Measurements from ENCODE around the gene MXRA5. TPM values are rescaled to one million over a fixed set of nuclear protein-coding genes. Genes with fewer than 3 reads are reported as not detected.

Gene MXRA5, protein sequence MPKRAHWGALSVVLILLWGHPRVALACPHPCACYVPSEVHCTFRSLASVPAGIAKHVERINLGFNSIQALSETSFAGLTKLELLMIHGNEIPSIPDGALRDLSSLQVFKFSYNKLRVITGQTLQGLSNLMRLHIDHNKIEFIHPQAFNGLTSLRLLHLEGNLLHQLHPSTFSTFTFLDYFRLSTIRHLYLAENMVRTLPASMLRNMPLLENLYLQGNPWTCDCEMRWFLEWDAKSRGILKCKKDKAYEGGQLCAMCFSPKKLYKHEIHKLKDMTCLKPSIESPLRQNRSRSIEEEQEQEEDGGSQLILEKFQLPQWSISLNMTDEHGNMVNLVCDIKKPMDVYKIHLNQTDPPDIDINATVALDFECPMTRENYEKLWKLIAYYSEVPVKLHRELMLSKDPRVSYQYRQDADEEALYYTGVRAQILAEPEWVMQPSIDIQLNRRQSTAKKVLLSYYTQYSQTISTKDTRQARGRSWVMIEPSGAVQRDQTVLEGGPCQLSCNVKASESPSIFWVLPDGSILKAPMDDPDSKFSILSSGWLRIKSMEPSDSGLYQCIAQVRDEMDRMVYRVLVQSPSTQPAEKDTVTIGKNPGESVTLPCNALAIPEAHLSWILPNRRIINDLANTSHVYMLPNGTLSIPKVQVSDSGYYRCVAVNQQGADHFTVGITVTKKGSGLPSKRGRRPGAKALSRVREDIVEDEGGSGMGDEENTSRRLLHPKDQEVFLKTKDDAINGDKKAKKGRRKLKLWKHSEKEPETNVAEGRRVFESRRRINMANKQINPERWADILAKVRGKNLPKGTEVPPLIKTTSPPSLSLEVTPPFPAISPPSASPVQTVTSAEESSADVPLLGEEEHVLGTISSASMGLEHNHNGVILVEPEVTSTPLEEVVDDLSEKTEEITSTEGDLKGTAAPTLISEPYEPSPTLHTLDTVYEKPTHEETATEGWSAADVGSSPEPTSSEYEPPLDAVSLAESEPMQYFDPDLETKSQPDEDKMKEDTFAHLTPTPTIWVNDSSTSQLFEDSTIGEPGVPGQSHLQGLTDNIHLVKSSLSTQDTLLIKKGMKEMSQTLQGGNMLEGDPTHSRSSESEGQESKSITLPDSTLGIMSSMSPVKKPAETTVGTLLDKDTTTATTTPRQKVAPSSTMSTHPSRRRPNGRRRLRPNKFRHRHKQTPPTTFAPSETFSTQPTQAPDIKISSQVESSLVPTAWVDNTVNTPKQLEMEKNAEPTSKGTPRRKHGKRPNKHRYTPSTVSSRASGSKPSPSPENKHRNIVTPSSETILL (N-terminal part only)
- total RNA-seq (2014; rRNA removed; shearing (Covaris generic); ENCODE audit: low replicate concordance), result not detected in 2 replicates

GRCh38 chrX:3346501-3347259 lies at the start of gene MXRA5:
Gene MXRA5, minus strand, starts transcription at chrX:3346652. Its CDS starts 2,819 bp downstream, at chrX:3343833.
- H3K36me3 ChIP-seq (ENCODE audit: insufficient read depth, low read length), result no peaks in the 10 kb centered on the region
- no peak for DNase-seq
- H2AFZ ChIP-seq (ENCODE audit: low read length), result no peak within 1 kb of the TSS
- H3K9me3 ChIP-seq (ENCODE audit: low read length), result no peaks in the 10 kb centered on the region; the same call in 1 of the 2 replicates
- H3K27me3 ChIP-seq (ENCODE audit: low read length), result no peaks in the 10 kb centered on the region
- no peaks in the 10 kb centered on the region for H4K20me1 ChIP-seq (ENCODE audit: insufficient read depth, low read depth, low read length)
- no peaks in the 10 kb centered on the region for H3K9me2 ChIP-seq (replicated peaks; ENCODE audit: insufficient read depth, low read length)
- no peaks in the 10 kb centered on the region for H3K4me1 ChIP-seq (ENCODE audit: low read length)
- no peak within 1 kb of the TSS for H3K27ac ChIP-seq (ENCODE audit: low read length)
- H3K9ac ChIP-seq (ENCODE audit: low read length), result no peak within 1 kb of the TSS
- H3K4me2 ChIP-seq (ENCODE audit: low read depth, low read length, poor library complexity, severe bottlenecking), result no peak within 1 kb of the TSS
- H3K79me2 ChIP-seq (ENCODE audit: low read length), result no peaks in the 10 kb centered on the region
- H3K4me3 ChIP-seq (ENCODE audit: low read length), result no peak within 1 kb of the TSS

GRCh38 chrX:3393581-3394111 lies 47.2 kb upstream of the MXRA5 start:
- H3K4me1 ChIP-seq (ENCODE audit: low read length), result no peaks in the 10 kb centered on the region
- H3K27ac ChIP-seq (ENCODE audit: low read length), result no peak overlapping the region
- H3K4me2 ChIP-seq (ENCODE audit: low read depth, low read length, poor library complexity, severe bottlenecking), result no peak overlapping the region
- DNase-seq, result no peak
- H3K36me3 ChIP-seq (ENCODE audit: insufficient read depth, low read length), result no peaks in the 10 kb centered on the region
- H3K9ac ChIP-seq (ENCODE audit: low read length), result no peak overlapping the region
- H3K79me2 ChIP-seq (ENCODE audit: low read length), result no peaks in the 10 kb centered on the region
- H2AFZ ChIP-seq (ENCODE audit: low read length), result no peak overlapping the region
- H3K9me3 ChIP-seq (ENCODE audit: low read length), result no peaks in the 10 kb centered on the region
- no peak overlapping the region for H3K4me3 ChIP-seq (ENCODE audit: low read length)
- H3K9me2 ChIP-seq (replicated peaks; ENCODE audit: insufficient read depth, low read length), result no peaks in the 10 kb centered on the region
- no peaks in the 10 kb centered on the region for H4K20me1 ChIP-seq (ENCODE audit: insufficient read depth, low read depth, low read length)
- H3K27me3 ChIP-seq (ENCODE audit: low read length), result no peaks in the 10 kb centered on the region

DNA sequence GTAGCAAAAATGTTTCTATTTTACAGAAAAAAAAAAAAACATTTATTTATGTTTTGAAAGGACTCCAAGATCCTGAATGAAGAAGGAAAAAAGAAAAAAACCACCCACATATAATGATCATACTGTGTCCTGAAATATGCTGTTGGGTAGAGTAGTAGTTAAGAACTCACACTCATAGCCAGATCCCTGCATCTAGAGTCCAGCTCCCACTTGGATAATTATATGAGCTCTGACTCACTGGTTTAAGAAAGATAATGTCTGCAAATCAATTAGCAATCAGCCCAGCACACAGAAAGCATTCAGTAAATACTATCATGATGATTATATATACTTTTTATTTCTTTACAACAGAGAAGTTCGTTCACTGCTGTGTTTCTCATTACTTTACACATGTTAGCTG lies 46.7 kb upstream of the MXRA5 start:
- H3K36me3 ChIP-seq (ENCODE audit: insufficient read depth, low read length), result no peaks in the 10 kb centered on the region
- no peaks in the 10 kb centered on the region for H4K20me1 ChIP-seq (ENCODE audit: insufficient read depth, low read depth, low read length)
- H3K4me1 ChIP-seq (ENCODE audit: low read length), result no peaks in the 10 kb centered on the region
- H3K9me3 ChIP-seq (ENCODE audit: low read length), result no peaks in the 10 kb centered on the region
- no peak overlapping the region for H3K27ac ChIP-seq (ENCODE audit: low read length)
- no peak for DNase-seq
- no peak overlapping the region for H3K9ac ChIP-seq (ENCODE audit: low read length)
- H3K4me2 ChIP-seq (ENCODE audit: low read depth, low read length, poor library complexity, severe bottlenecking), result no peak overlapping the region
- no peak overlapping the region for H2AFZ ChIP-seq (ENCODE audit: low read length)
- H3K4me3 ChIP-seq (ENCODE audit: low read length), result no peak overlapping the region
- H3K79me2 ChIP-seq (ENCODE audit: low read length), result no peaks in the 10 kb centered on the region
- H3K27me3 ChIP-seq (ENCODE audit: low read length), result no peaks in the 10 kb centered on the region
- H3K9me2 ChIP-seq (replicated peaks; ENCODE audit: insufficient read depth, low read length), result no peaks in the 10 kb centered on the region

GRCh38 chrX:3388457-3388856 lies 42.0 kb upstream of the MXRA5 start:
- Histone ChIP-seq H3K27ac (ENCODE audit: low read length) (no peak overlapping the region), H3K4me1 (ENCODE audit: low read length) (no peaks in the 10 kb centered on the region), H2AFZ (ENCODE audit: low read length) (no peak overlapping the region), H3K9me3 (ENCODE audit: low read length) (no peaks in the 10 kb centered on the region), H3K9me2 (replicated peaks; ENCODE audit: insufficient read depth, low read length) (no peaks in the 10 kb centered on the region), H3K4me2 (ENCODE audit: low read depth, low read length, poor library complexity, severe bottlenecking) (no peak overlapping the region), H3K4me3 (ENCODE audit: low read length) (no peak overlapping the region), H3K36me3 (ENCODE audit: insufficient read depth, low read length) (no peaks in the 10 kb centered on the region), H3K27me3 (ENCODE audit: low read length) (no peaks in the 10 kb centered on the region), H3K9ac (ENCODE audit: low read length) (no peak overlapping the region), H4K20me1 (ENCODE audit: insufficient read depth, low read depth, low read length) (no peaks in the 10 kb centered on the region), H3K79me2 (ENCODE audit: low read length) (no peaks in the 10 kb centered on the region)
- DNase-seq, result no peak

- Histone ChIP-seq H3K4me3 (ENCODE audit: low read length) (no peak overlapping the region), H3K4me1 (ENCODE audit: low read length) (no peaks in the 10 kb centered on the region), H3K36me3 (ENCODE audit: insufficient read depth, low read length) (no peaks in the 10 kb centered on the region), H3K9me2 (replicated peaks; ENCODE audit: insufficient read depth, low read length) (no peaks in the 10 kb centered on the region), H3K27ac (ENCODE audit: low read length) (no peak overlapping the region), H3K9ac (ENCODE audit: low read length) (no peak overlapping the region), H3K4me2 (ENCODE audit: low read depth, low read length, poor library complexity, severe bottlenecking) (no peak overlapping the region), H4K20me1 (ENCODE audit: insufficient read depth, low read depth, low read length) (no peaks in the 10 kb centered on the region), H3K79me2 (ENCODE audit: low read length) (no peaks in the 10 kb centered on the region), H3K9me3 (ENCODE audit: low read length) (no peaks in the 10 kb centered on the region), H3K27me3 (ENCODE audit: low read length) (no peaks in the 10 kb centered on the region), H2AFZ (ENCODE audit: low read length) (no peak overlapping the region)
- DNase-seq, result no peak
These were observed 37.9 kb upstream of the MXRA5 start for GRCh38 chrX:3384327-3384726.

DNA sequence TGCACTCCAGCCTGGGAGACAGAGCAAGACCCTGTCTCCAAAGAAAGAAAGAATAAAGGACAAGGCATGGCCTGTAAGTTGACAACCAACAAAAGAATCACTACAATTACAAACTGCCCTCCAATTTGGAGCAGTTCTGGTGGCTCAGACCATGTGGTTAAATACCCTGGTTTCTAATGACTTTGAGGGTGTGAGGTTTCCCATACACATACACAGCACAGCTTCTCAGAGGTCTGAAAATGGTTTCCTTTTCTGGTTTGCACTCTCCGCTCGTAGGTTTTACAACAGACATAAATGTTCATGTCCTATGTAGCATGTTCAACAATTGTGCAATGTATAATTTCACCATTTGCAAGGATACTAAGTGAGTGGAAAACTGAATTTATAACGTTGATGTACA lies 34.2 kb upstream of the MXRA5 start:
- H3K4me3 ChIP-seq (ENCODE audit: low read length), result no peak overlapping the region
- no peaks in the 10 kb centered on the region for H3K9me2 ChIP-seq (replicated peaks; ENCODE audit: insufficient read depth, low read length)
- H3K27ac ChIP-seq (ENCODE audit: low read length), result no peak overlapping the region
- no peak overlapping the region for H2AFZ ChIP-seq (ENCODE audit: low read length)
- no peaks in the 10 kb centered on the region for H4K20me1 ChIP-seq (ENCODE audit: insufficient read depth, low read depth, low read length)
- no peak overlapping the region for H3K4me2 ChIP-seq (ENCODE audit: low read depth, low read length, poor library complexity, severe bottlenecking)
- no peak for DNase-seq
- no peaks in the 10 kb centered on the region for H3K9me3 ChIP-seq (ENCODE audit: low read length)
- H3K27me3 ChIP-seq (ENCODE audit: low read length), result no peaks in the 10 kb centered on the region
- H3K4me1 ChIP-seq (ENCODE audit: low read length), result no peaks in the 10 kb centered on the region
- H3K36me3 ChIP-seq (ENCODE audit: insufficient read depth, low read length), result no peaks in the 10 kb centered on the region
- H3K79me2 ChIP-seq (ENCODE audit: low read length), result no peaks in the 10 kb centered on the region
- H3K9ac ChIP-seq (ENCODE audit: low read length), result no peak overlapping the region

- DNase-seq, result no peak
- H2AFZ ChIP-seq (ENCODE audit: low read length), result no peak overlapping the region
- H3K4me2 ChIP-seq (ENCODE audit: low read depth, low read length, poor library complexity, severe bottlenecking), result no peak overlapping the region
- H3K36me3 ChIP-seq (ENCODE audit: insufficient read depth, low read length), result no peaks in the 10 kb centered on the region
- no peak overlapping the region for H3K4me3 ChIP-seq (ENCODE audit: low read length)
- no peaks in the 10 kb centered on the region for H3K4me1 ChIP-seq (ENCODE audit: low read length)
- H3K79me2 ChIP-seq (ENCODE audit: low read length), result no peaks in the 10 kb centered on the region
- H3K9me3 ChIP-seq (ENCODE audit: low read length), result no peaks in the 10 kb centered on the region
- no peak overlapping the region for H3K9ac ChIP-seq (ENCODE audit: low read length)
- H3K27ac ChIP-seq (ENCODE audit: low read length), result no peak overlapping the region
- no peaks in the 10 kb centered on the region for H4K20me1 ChIP-seq (ENCODE audit: insufficient read depth, low read depth, low read length)
- no peaks in the 10 kb centered on the region for H3K27me3 ChIP-seq (ENCODE audit: low read length)
- no peaks in the 10 kb centered on the region for H3K9me2 ChIP-seq (replicated peaks; ENCODE audit: insufficient read depth, low read length)
These were observed 32.7 kb upstream of the MXRA5 start for GRCh38 chrX:3379111-3379510.
